ENCODE data around the gene AMZ1.

DNA sequence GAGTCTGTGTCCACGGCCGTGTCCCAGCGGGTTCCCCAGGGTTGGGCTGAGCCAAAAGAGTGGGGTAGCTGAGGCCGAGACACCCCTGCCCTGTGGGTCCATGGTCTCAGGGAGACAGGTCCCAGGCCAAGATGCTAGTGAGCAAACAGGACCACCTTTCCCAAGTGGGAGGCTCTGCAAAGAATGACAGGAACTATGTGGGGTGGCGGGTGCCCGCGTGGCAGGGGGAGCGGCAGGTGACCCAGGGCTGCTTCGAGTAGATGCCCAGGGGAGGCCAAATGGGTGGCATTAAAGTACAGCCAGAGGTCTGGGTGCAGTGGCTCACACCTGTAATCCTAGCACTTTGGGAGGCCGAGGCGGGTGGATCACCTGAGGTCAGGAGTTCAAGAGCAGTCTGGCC lies 38.0 kb upstream of the AMZ1 start:
- no peak for TF ChIP-seq POLR2AphosphoS5 (IDR thresholded peaks at IDR 0.05)
- TF ChIP-seq CTCF (IDR thresholded peaks at IDR 0.05), result no peak

All from sigmoid colon (tissue), 4 donors.